ENCODE results near the gene DKK1.

Gene DKK1

GRCh38 chr10:52313933-52314821, at the start of gene DKK1:
Gene DKK1, plus strand, starts transcription at chr10:52314281. Its CDS starts 154 bp downstream, at chr10:52314435.
- no peak for TF ChIP-seq ZNF274 (IDR thresholded peaks at IDR 0.05; ENCODE audit: low read depth, low read length)
- peak within 1 kb of the TSS; percentile 25; the same call in 1 of the 2 replicates for H3K4me3 ChIP-seq (ENCODE audit: low read length)

- no peak overlapping the region for H3K4me3 ChIP-seq (ENCODE audit: low read length)
- no peak for TF ChIP-seq ZNF274 (IDR thresholded peaks at IDR 0.05; ENCODE audit: low read depth, low read length)
Observed at GRCh38 chr10:52265131-52265926, 48.8 kb upstream of the DKK1 start.

GRCh38 chr10:52266858-52267257, 47.2 kb upstream of the DKK1 start:
- H3K4me3 ChIP-seq (ENCODE audit: low read length) = no peak overlapping the region
- TF ChIP-seq ZNF274 (IDR thresholded peaks at IDR 0.05; ENCODE audit: low read depth, low read length) = no peak

GRCh38 chr10:52268790-52269189, 45.3 kb upstream of the DKK1 start:
- no peak overlapping the region for H3K4me3 ChIP-seq (ENCODE audit: low read length)
- TF ChIP-seq ZNF274 (IDR thresholded peaks at IDR 0.05; ENCODE audit: low read depth, low read length) = no peak

GRCh38 chr10:52269233-52269632, 44.8 kb upstream of the DKK1 start:
- no peak overlapping the region for H3K4me3 ChIP-seq (ENCODE audit: low read length)
- no peak for TF ChIP-seq ZNF274 (IDR thresholded peaks at IDR 0.05; ENCODE audit: low read depth, low read length)

- no peak for TF ChIP-seq ZNF274 (IDR thresholded peaks at IDR 0.05; ENCODE audit: low read depth, low read length)
- no peak overlapping the region for H3K4me3 ChIP-seq (ENCODE audit: low read length)
Observed at GRCh38 chr10:52276163-52276562, 37.9 kb upstream of the DKK1 start.

- TF ChIP-seq ZNF274 (IDR thresholded peaks at IDR 0.05; ENCODE audit: low read depth, low read length) = no peak
- H3K4me3 ChIP-seq (ENCODE audit: low read length) = no peak overlapping the region
Observed at GRCh38 chr10:52276986-52277385, 37.1 kb upstream of the DKK1 start.

GRCh38 chr10:52279546-52279945, 34.5 kb upstream of the DKK1 start:
- no peak overlapping the region for H3K4me3 ChIP-seq (ENCODE audit: low read length)
- TF ChIP-seq ZNF274 (IDR thresholded peaks at IDR 0.05; ENCODE audit: low read depth, low read length) = no peak

- no peak for TF ChIP-seq ZNF274 (IDR thresholded peaks at IDR 0.05; ENCODE audit: low read depth, low read length)
- no peak overlapping the region for H3K4me3 ChIP-seq (ENCODE audit: low read length)
Observed at GRCh38 chr10:52280051-52280450, 34.0 kb upstream of the DKK1 start.

- TF ChIP-seq ZNF274 (IDR thresholded peaks at IDR 0.05; ENCODE audit: low read depth, low read length) = no peak
- H3K4me3 ChIP-seq (ENCODE audit: low read length) = no peak overlapping the region
Observed at GRCh38 chr10:52283174-52283573, 30.9 kb upstream of the DKK1 start.

GRCh38 chr10:52284416-52285013, 29.6 kb upstream of the DKK1 start:
- no peak for TF ChIP-seq ZNF274 (IDR thresholded peaks at IDR 0.05; ENCODE audit: low read depth, low read length)

GRCh38 chr10:52287866-52288265, 26.2 kb upstream of the DKK1 start:
- no peak for TF ChIP-seq ZNF274 (IDR thresholded peaks at IDR 0.05; ENCODE audit: low read depth, low read length)
- H3K4me3 ChIP-seq (ENCODE audit: low read length) = no peak overlapping the region

More at GRCh38 chr10:52284416-52285013, 29.6 kb upstream of the DKK1 start:
- H3K4me3 ChIP-seq (ENCODE audit: low read length) = no peak overlapping the region

GRCh38 chr10:52297747-52298146, 16.3 kb upstream of the DKK1 start:
- TF ChIP-seq ZNF274 (IDR thresholded peaks at IDR 0.05; ENCODE audit: low read depth, low read length) = no peak
- H3K4me3 ChIP-seq (ENCODE audit: low read length) = no peak overlapping the region

- H3K4me3 ChIP-seq (ENCODE audit: low read length) = no peak overlapping the region
- TF ChIP-seq ZNF274 (IDR thresholded peaks at IDR 0.05; ENCODE audit: low read depth, low read length) = no peak
Observed at GRCh38 chr10:52300599-52301277, 13.3 kb upstream of the DKK1 start.

Data from GM08714 (cell line).